ENCODE data around the gene ANXA5.

The ANXA5 gene

GRCh38 chr4:121702136-121702535, 5.4 kb upstream of the ANXA5 start:
- H3K4me3 ChIP-seq (ENCODE audit: low read depth, low read length) = no peak overlapping the region
- TF ChIP-seq, protein P1, sequence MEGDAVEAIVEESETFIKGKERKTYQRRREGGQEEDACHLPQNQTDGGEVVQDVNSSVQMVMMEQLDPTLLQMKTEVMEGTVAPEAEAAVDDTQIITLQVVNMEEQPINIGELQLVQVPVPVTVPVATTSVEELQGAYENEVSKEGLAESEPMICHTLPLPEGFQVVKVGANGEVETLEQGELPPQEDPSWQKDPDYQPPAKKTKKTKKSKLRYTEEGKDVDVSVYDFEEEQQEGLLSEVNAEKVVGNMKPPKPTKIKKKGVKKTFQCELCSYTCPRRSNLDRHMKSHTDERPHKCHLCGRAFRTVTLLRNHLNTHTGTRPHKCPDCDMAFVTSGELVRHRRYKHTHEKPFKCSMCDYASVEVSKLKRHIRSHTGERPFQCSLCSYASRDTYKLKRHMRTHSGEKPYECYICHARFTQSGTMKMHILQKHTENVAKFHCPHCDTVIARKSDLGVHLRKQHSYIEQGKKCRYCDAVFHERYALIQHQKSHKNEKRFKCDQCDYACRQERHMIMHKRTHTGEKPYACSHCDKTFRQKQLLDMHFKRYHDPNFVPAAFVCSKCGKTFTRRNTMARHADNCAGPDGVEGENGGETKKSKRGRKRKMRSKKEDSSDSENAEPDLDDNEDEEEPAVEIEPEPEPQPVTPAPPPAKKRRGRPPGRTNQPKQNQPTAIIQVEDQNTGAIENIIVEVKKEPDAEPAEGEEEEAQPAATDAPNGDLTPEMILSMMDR (IDR thresholded peaks at IDR 0.05; ENCODE audit: borderline replicate concordance, insufficient read depth, low read depth, low read length) = no peak

GRCh38 chr4:121701263-121701662, 4.5 kb upstream of the ANXA5 start:
- no peak overlapping the region for H3K4me3 ChIP-seq (ENCODE audit: low read depth, low read length)
- TF ChIP-seq, protein P1 (IDR thresholded peaks at IDR 0.05; ENCODE audit: borderline replicate concordance, insufficient read depth, low read depth, low read length) = no peak

GRCh38 chr4:121698236-121698671, 1.5 kb upstream of the ANXA5 start:
- H3K4me3 ChIP-seq (ENCODE audit: low read depth, low read length) = no peak overlapping the region
- TF ChIP-seq, protein P1 (IDR thresholded peaks at IDR 0.05; ENCODE audit: borderline replicate concordance, insufficient read depth, low read depth, low read length) = no peak

GRCh38 chr4:121697564-121697963, 784 bp upstream of the ANXA5 start:
- TF ChIP-seq, protein P1 (IDR thresholded peaks at IDR 0.05; ENCODE audit: borderline replicate concordance, insufficient read depth, low read depth, low read length) = no peak
- H3K4me3 ChIP-seq (ENCODE audit: low read depth, low read length) = peak overlapping the region; percentile 95

GRCh38 chr4:121696170-121696580, 605 bp downstream of the ANXA5 start:
- peak overlapping the region; percentile 95 for H3K4me3 ChIP-seq (ENCODE audit: low read depth, low read length)
- TF ChIP-seq, protein P1 (IDR thresholded peaks at IDR 0.05; ENCODE audit: borderline replicate concordance, insufficient read depth, low read depth, low read length) = no peak

DNA sequence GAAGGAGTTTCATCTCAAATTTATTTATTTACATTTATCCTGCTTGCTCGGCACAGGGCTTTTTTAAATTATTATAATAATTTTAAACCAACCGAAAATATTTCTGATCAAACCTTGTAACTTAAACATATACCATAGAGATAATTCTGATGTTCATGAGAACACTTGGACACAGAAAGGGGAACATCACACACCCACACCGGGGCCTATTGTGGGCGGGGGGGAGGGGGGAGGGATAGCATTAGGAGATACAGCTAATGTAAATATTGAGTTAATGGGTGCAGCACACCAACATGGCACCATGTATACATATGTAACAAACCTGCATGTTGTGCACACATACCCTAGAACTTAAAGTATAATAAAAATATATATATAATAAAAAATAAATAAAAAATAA, 2.9 kb downstream of the ANXA5 start:
- H3K4me3 ChIP-seq (ENCODE audit: low read depth, low read length) = no peak overlapping the region
- TF ChIP-seq, protein P1 (IDR thresholded peaks at IDR 0.05; ENCODE audit: borderline replicate concordance, insufficient read depth, low read depth, low read length) = no peak

DNA sequence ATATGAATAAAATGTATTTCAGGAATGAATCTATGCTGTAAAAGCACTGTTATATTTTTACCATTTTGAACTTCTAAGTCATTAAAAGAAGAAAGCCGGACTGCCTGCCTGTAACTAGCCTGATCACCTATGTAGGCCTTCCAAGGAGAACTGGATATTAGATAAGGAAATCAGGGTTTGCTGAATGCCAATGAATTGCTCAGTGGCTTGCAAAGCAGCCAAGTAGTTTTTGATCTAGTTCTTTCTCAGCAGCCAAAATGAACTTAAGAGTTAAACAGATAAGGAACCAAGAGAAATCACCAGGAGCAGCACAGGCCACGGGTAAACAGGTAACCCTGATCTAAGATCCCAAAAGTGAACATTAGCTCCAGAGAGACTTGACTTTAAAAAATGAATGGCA, 3.3 kb downstream of the ANXA5 start:
- no peak overlapping the region for H3K4me3 ChIP-seq (ENCODE audit: low read depth, low read length)
- TF ChIP-seq, protein P1 (IDR thresholded peaks at IDR 0.05; ENCODE audit: borderline replicate concordance, insufficient read depth, low read depth, low read length) = no peak
